ENCODE data around the gene HIP1R. TPM values are rescaled to one million over a fixed set of nuclear protein-coding genes. Genes with fewer than 3 reads are reported as not detected.

The HIP1R gene
- total and polyA plus RNA-seq, 7 donors: 4.2 to 77.4 (median 15.2) TPM

- Histone ChIP-seq H3K36me3 (peaks cover 0 to 15% (median 4%) of the 10 kb centered on the region in 4 donors), H3K4me1 (peaks cover 0 to 10% (median 8%) of the 10 kb centered on the region in 4 donors), H3K27me3 (no peaks in the 10 kb centered on the region), H3K9me3 (no peaks in the 10 kb centered on the region), H3K27ac (peak overlapping the region in 2 of 4 donors; percentile 17 to 64), H3K4me3 (no peak overlapping the region)
- 50 to 66% methylated on average over 20 of the region's 20 CpGs for WGBS, 2 donors
- DNase-seq: peak; percentile 56
- TF ChIP-seq EP300 (IDR thresholded peaks at IDR 0.05) (no peak), POLR2AphosphoS5 (IDR thresholded peaks at IDR 0.05) (no peak), POLR2A (IDR thresholded peaks at IDR 0.05) (no peak), CTCF (IDR thresholded peaks at IDR 0.05) (no peak)
- intact Hi-C loops (cut with DNase I): no loop called here
Observed at GRCh38 chr12:122862110-122862634, 26.9 kb downstream of the HIP1R start.

DNA sequence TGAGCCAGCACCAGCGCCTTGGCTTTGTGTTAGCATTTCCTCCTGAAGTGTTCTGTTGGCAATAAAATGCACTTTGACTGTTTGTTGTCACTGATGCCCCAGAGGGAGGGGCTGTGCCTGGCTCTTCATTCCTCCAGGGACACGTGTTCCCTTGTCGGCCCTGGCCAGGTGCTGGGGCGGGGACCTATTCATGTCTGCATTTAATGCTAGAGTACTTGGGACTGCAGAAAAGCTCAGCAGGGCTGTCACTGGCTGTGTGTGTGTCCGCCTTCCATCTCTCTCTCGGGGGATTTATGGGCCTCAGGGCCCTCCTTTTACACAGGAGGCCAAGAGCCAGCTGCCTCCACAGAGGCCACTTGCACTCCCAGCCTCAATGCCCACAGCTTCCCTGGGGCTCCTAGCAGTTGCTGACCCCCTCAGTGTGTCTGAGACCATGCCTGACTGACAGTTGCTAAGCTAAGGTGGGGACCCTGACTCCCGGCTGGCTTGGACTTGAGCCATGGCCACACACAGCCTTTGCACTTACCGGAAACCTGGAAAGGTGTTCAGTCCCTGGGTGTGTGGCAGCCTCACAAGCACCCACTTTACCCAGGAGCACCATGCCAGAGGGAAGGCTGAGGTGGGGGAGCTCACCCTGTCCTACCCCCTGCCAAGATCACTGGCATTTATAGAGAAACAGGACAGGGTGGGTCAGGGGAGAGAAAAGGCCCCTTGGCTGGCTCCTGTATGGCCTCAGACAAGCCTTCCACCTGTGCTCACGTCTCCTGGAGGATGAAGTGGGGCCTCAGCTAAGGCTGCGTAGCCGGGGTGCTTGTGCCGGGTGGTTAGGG, 27.8 kb downstream of the HIP1R start:
- Histone ChIP-seq H3K27me3 (no peaks in the 10 kb centered on the region), H3K36me3 (peaks cover 0 to 24% (median 10%) of the 10 kb centered on the region in 4 donors), H3K27ac (peak overlapping the region in 1 of 4 donors; percentile 64), H3K4me3 (no peak overlapping the region), H3K9me3 (no peaks in the 10 kb centered on the region), H3K4me1 (peaks cover 0 to 10% (median 8%) of the 10 kb centered on the region in 4 donors)
- WGBS, 2 donors: 29 to 60% methylated on average over 12 of the region's 12 CpGs
- DNase-seq: peak; percentile 57
- intact Hi-C loops (cut with DNase I): no loop called here
- TF ChIP-seq EP300 (IDR thresholded peaks at IDR 0.05) (no peak), POLR2A (IDR thresholded peaks at IDR 0.05) (no peak), POLR2AphosphoS5 (IDR thresholded peaks at IDR 0.05) (no peak), CTCF (IDR thresholded peaks at IDR 0.05) (no peak)

GRCh38 chr12:122864894-122865253, 29.6 kb downstream of the HIP1R start:
- intact Hi-C loops (cut with DNase I): no loop called here
- Histone ChIP-seq H3K36me3 (peaks cover 0 to 42% (median 18%) of the 10 kb centered on the region in 4 donors), H3K4me1 (peaks cover 0 to 15% (median 8%) of the 10 kb centered on the region in 4 donors), H3K27me3 (no peaks in the 10 kb centered on the region), H3K4me3 (no peak overlapping the region), H3K27ac (peak overlapping the region in 1 of 4 donors; percentile 55), H3K9me3 (no peaks in the 10 kb centered on the region)
- 86% methylated on average over 5 of the region's 5 CpGs for WGBS, 2 donors
- TF ChIP-seq EP300 (IDR thresholded peaks at IDR 0.05) (no peak), POLR2AphosphoS5 (IDR thresholded peaks at IDR 0.05) (no peak), CTCF (IDR thresholded peaks at IDR 0.05) (no peak), POLR2A (IDR thresholded peaks at IDR 0.05) (no peak)
- no peak for DNase-seq

DNA sequence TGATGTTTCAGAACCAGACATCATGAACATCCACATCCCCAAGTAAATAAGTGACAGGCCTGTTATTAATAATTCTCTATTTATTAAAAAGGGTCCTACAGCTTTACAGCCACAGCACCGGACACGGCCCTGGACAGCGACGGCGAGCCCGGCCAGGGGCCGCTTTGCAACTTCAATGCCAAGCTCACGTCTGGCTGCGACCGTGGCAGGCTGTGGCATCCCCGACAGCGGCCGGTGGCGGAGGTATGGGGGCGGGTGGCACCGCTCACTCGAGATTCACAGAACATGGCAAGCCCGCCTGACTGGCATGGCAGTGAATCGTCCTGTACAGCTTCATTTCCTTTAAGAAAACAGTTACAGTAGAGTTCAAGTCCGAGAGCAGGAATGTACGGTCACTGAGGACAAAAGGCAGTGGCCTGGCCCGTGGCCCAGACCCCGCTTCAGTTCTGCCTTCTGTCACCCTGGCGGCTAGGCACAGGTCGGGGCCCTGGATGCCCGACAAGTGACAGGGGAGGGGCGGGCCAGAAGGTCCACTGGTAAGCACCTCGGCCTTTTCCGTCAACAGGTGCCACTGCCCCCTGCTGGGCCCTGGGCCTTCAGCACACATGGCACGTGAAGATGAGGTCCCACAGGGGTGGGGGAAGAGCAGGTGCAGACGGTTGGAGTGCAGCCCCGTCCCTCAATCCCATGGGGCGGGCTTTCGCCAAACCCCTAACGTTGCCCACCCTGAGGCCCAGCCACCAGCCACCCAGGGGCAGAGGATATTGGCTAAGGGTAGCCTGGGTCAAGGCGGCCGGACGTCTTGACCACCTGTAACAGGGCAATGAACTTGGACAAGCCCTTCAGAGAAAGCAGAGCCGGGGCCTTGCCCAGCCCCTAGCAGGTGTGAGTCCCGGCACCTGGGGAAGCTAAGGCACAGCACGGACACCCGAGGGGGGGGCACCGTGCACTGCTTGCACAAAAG, 30.3 kb downstream of the HIP1R start:
- intact Hi-C loops (cut with DNase I): no loop called here
- Histone ChIP-seq H3K36me3 (peaks cover 5 to 48% (median 20%) of the 10 kb centered on the region in 4 donors), H3K4me1 (peaks cover 0 to 14% (median 10%) of the 10 kb centered on the region in 4 donors), H3K27me3 (no peaks in the 10 kb centered on the region), H3K9me3 (no peaks in the 10 kb centered on the region), H3K4me3 (no peak overlapping the region), H3K27ac (peak overlapping the region in 1 of 4 donors; percentile 55)
- DNase-seq: peak; percentile 67
- 75 to 83% methylated on average over 43 of the region's 43 CpGs for WGBS, 2 donors
- TF ChIP-seq POLR2AphosphoS5 (IDR thresholded peaks at IDR 0.05) (no peak), CTCF (IDR thresholded peaks at IDR 0.05) (no peak), EP300 (IDR thresholded peaks at IDR 0.05) (no peak), POLR2A (IDR thresholded peaks at IDR 0.05) (no peak)

All from sigmoid colon (tissue), 7 donors.